Measurements from ENCODE around the gene MPP3. TPM values are rescaled to one million over a fixed set of nuclear protein-coding genes. Genes with fewer than 3 reads are reported as not detected.

Gene MPP3
- total and polyA plus RNA-seq, 9 of the 15 experiments (the other 6 are each of a cell fraction or from before 2014, with no cell fraction given): 0.41 to 10.4 (median 4.5) TPM

DNA sequence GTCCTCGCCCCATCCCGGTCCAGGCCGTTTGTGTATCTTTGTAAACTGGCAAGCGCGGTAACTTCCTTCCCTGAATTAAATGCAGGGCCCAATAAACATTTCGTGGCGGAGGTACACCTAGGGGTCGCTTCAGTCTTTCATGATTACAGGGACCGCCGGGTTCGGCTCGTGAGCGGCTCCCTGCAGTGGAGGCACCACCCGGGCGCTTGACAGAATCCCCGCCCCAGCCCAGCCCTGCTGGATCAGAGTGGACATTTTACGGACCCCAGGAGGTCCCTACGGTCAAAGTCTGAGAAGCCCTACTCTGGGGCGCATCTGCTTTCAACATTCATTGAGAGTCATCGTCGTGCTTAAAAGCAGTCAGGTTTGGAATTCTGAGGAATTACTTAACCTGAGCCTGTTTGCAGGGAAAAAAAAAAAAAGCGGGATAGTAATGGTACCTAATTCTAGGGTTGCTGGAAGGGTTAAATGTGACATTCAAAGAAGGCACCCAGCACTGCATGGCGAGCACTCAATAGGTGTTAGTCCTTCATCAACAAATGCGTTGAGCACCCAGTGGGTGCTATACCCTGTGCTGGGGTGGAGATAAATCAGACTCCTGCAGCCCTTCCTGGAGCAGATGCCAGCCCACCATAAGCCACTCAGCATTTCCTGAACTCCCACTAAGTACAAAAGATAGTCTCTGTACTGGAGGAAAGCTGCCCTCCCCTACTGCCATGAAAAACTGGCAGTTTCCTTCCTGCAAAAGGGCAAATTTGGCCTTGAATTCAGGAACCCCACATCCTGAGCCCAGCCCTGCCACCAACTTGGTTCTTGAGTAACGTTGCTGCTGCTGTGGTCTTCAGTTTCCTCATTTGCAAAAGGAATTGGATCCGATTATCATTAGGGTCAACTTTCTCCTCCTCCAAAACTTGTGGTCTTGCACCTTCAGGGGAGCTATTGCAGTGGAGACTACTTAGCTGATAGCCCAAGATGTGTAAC, 53.5 kb downstream of the MPP3 start:
- intact Hi-C loops (cut with micrococcal nuclease) (loop anchor here (2.0 kb wide), 1 partner anchor 67 kb away; the partner anchor contains the start of gene CD300LG), in situ Hi-C loops (cut with MboI) (no loop called here)
- Histone ChIP-seq H2AFZ (ENCODE audit: low read depth, low read length) (peak overlapping the region; percentile 95), H3K4me3 (peak overlapping the region; percentile 73), H3K4me2 (ENCODE audit: insufficient read depth, low read length) (peak overlapping the region; percentile 84), H3K9me3 (replicated peaks; ENCODE audit: control insufficient read depth, insufficient read depth, low read depth, low read length) (no peaks in the 10 kb centered on the region), H3K79me2 (ENCODE audit: control insufficient read depth, insufficient read depth, low read length) (no peaks in the 10 kb centered on the region), H4K20me1 (replicated peaks; ENCODE audit: control insufficient read depth, insufficient read depth, low read length) (no peaks in the 10 kb centered on the region), H3K4me1 (replicated peaks in 1 of 2; ENCODE audit: control insufficient read depth in 2 of 2, insufficient read depth in 2 of 2, low read length in 2 of 2) (peaks cover 7 to 20% of the 10 kb centered on the region in 2 experiments; a peak in 4 of 5 replicates), H3K36me3 (ENCODE audit: control insufficient read depth, insufficient read depth, low read length) (peaks cover 11% of the 10 kb centered on the region; the same call in 1 of the 3 replicates), H3K27ac (ENCODE audit: extremely low read depth, low read depth, low read length) (no peak overlapping the region), H3K27me3 (ENCODE audit: control insufficient read depth in 2 of 2, insufficient read depth in 2 of 2, low read length in 2 of 2) (peaks cover 27 to 45% of the 10 kb centered on the region in 2 experiments), H3K9ac (ENCODE audit: insufficient read depth in 1 of 2, low read depth in 2 of 2, low read length in 2 of 2) (peak overlapping the region; percentile 54 to 95; a peak in 3 of 4 replicates), H3K9me1 (ENCODE audit: control insufficient read depth, insufficient read depth, low read length) (peaks cover 3% of the 10 kb centered on the region)
- DNase-seq (ENCODE audit: extremely low read depth in 1 of 4, low spot score in 3 of 4): no peak
- ChIA-PET CTCF (ENCODE audit: low intra/inter-chr PET ratio) (interaction anchor here (0.7 to 1.3 kb wide), 2 partner anchors 67 to 260 kb away, joined by 4 to 5 read pairs; no protein-coding TSS in a partner anchor), POLR2A (interaction anchor here (0.9 kb wide), 3 partner anchors 10 to 67 kb away, joined by 3 to 4 read pairs (median 3); no protein-coding TSS in a partner anchor)
- peak; percentile 66 for ATAC-seq
- no TSS peak for BruUV-seq (replicated peaks)
- peak; percentile 23 for FAIRE-seq
- 2% methylated on average over 25 of the region's 26 CpGs for WGBS (ENCODE audit: insufficient coverage, low coverage, missing lambda C conversion rate)
- TF ChIP-seq ZNF197 (CRISPR knock-in tag; IDR thresholded peaks at IDR 0.05; ENCODE audit: low read depth): no peak
- TF ChIP-seq BMI1 (IDR thresholded peaks at IDR 0.05; ENCODE audit: low read length): no peak
- TF ChIP-seq RBM14 (IDR thresholded peaks at IDR 0.05; ENCODE audit: borderline replicate concordance, insufficient read depth, low read depth, low read length): no peak
- TF ChIP-seq LARP7 (IDR thresholded peaks at IDR 0.05): no peak
- no peak for TF ChIP-seq PRPF4 (IDR thresholded peaks at IDR 0.05; ENCODE audit: insufficient read depth, low read depth, low read length, poor library complexity, severe bottlenecking)
- TF ChIP-seq ILK (tag; IDR thresholded peaks at IDR 0.05; ENCODE audit: borderline replicate concordance, low read depth): no peak
- TF ChIP-seq, protein P1, sequence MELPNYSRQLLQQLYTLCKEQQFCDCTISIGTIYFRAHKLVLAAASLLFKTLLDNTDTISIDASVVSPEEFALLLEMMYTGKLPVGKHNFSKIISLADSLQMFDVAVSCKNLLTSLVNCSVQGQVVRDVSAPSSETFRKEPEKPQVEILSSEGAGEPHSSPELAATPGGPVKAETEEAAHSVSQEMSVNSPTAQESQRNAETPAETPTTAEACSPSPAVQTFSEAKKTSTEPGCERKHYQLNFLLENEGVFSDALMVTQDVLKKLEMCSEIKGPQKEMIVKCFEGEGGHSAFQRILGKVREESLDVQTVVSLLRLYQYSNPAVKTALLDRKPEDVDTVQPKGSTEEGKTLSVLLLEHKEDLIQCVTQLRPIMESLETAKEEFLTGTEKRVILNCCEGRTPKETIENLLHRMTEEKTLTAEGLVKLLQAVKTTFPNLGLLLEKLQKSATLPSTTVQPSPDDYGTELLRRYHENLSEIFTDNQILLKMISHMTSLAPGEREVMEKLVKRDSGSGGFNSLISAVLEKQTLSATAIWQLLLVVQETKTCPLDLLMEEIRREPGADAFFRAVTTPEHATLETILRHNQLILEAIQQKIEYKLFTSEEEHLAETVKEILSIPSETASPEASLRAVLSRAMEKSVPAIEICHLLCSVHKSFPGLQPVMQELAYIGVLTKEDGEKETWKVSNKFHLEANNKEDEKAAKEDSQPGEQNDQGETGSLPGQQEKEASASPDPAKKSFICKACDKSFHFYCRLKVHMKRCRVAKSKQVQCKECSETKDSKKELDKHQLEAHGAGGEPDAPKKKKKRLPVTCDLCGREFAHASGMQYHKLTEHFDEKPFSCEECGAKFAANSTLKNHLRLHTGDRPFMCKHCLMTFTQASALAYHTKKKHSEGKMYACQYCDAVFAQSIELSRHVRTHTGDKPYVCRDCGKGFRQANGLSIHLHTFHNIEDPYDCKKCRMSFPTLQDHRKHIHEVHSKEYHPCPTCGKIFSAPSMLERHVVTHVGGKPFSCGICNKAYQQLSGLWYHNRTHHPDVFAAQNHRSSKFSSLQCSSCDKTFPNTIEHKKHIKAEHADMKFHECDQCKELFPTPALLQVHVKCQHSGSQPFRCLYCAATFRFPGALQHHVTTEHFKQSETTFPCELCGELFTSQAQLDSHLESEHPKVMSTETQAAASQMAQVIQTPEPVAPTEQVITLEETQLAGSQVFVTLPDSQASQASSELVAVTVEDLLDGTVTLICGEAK (IDR thresholded peaks at IDR 0.05): no peak
- TF ChIP-seq, protein P1 (CRISPR knock-in tag; IDR thresholded peaks at IDR 0.05): no peak
- TF ChIP-seq RUNX1 (IDR thresholded peaks at IDR 0.05; ENCODE audit: low read depth): no peak
- TF ChIP-seq CBX3 (IDR thresholded peaks at IDR 0.05; ENCODE audit: borderline replicate concordance in 1 of 2, low read length in 2 of 2): no peak
- TF ChIP-seq KDM2B (CRISPR knock-in tag; IDR thresholded peaks at IDR 0.05): no peak
- TF ChIP-seq TARDBP (IDR thresholded peaks at IDR 0.05): 0 out of 2 replicates have a peak, but pooled peaks have one; percentile 55

All from K562 (cell line).